Upper lobe of left lung (tissue), 4 donors: Measurements from ENCODE around the gene HPSE2.

ENCODE experiments used
- EP300 ChIP-seq, 4 donors: sonication (generic); formaldehyde crosslinking; IDR thresholded peaks; one replicate each; pipeline ENCODE4 v1.5.1; 2017; ENCODE audit warnings: antibody characterized with exemption in 4 of 4, control low read depth in 2 of 4
- POLR2A ChIP-seq, 4 donors: fragments of 450-650 bp; IDR thresholded peaks; one replicate each; pipeline ENCODE4 v1.5.1; 2016 to 2017; ENCODE audit warnings: antibody characterized with exemption in 4 of 4, mild to moderate bottlenecking in 2 of 4
- POLR2AphosphoS5 ChIP-seq, 2 donors: sonication (generic); formaldehyde crosslinking; IDR thresholded peaks; one replicate each; pipeline ENCODE4 v1.5.1; 2017; ENCODE audit warnings: antibody characterized with exemption in 2 of 2
- TF ChIP-seq, protein P1 (sequence below), 6 experiments: fragments of 450-650 bp in 4 of 6; fragments of 200-600 bp in 2 of 6; sonication (generic) in 2 of 6; IDR thresholded peaks; one replicate each; pipeline ENCODE4 v1.5.1; 2016 to 2019; ENCODE audit warnings: antibody characterized with exemption in 6 of 6

DNA sequence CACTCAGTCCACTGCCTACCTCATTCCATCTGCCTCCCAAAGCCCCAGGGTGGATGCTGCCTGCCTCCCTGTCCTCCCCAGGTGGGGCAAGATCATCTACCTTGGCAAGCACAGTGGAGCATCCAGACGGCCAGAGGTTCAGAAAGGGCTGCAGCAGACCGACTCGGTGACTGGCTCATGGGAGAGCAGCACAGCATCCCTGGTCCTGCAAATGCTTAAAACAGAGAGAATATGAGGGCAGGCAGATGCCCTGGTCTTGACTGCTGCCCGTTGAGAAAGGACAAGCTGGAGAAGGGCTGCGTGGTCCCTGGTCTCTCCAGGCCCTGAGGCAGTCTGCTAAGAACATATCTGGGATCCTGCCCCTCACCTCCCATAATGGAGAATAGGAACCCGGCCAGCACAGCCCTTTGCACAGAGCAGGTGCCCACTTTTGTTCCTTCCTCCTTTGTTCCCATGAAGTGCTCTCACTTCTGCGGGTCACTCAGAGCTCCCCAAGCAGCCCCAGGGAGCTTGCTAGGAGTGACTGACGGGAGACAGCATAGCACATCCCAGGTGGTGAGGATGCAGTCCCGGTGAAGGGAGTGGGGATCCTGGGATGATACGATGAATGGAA is 790.3 kb downstream of the HPSE2 start:
- TF ChIP-seq, protein P1, sequence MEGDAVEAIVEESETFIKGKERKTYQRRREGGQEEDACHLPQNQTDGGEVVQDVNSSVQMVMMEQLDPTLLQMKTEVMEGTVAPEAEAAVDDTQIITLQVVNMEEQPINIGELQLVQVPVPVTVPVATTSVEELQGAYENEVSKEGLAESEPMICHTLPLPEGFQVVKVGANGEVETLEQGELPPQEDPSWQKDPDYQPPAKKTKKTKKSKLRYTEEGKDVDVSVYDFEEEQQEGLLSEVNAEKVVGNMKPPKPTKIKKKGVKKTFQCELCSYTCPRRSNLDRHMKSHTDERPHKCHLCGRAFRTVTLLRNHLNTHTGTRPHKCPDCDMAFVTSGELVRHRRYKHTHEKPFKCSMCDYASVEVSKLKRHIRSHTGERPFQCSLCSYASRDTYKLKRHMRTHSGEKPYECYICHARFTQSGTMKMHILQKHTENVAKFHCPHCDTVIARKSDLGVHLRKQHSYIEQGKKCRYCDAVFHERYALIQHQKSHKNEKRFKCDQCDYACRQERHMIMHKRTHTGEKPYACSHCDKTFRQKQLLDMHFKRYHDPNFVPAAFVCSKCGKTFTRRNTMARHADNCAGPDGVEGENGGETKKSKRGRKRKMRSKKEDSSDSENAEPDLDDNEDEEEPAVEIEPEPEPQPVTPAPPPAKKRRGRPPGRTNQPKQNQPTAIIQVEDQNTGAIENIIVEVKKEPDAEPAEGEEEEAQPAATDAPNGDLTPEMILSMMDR (IDR thresholded peaks at IDR 0.05) = no peak
- no peak for TF ChIP-seq EP300 (IDR thresholded peaks at IDR 0.05)
- no peak for TF ChIP-seq POLR2A (IDR thresholded peaks at IDR 0.05)
- no peak for TF ChIP-seq POLR2AphosphoS5 (IDR thresholded peaks at IDR 0.05)
